Ascending aorta (tissue), 2 donors: ENCODE measurements around the gene SDF4. TPM values are rescaled to one million over a fixed set of nuclear protein-coding genes. Genes with fewer than 3 reads are reported as not detected.

Experiments used
- DNase-seq, 2 donors: peaks; one replicate each; pipeline ENCODE4 v3.0.0-alpha.2; 2019; ENCODE audit warnings: low spot score in 2 of 2
- H3K27ac ChIP-seq, 2 donors: fragments of 200-600 bp; sonication (generic); one replicate each; pipeline ENCODE4 v1.5.1; 2016 to 2017; ENCODE audit warnings: mild to moderate bottlenecking in 1 of 2
- H3K27me3 ChIP-seq: fragments of 200-600 bp; sonication (generic); one replicate; pipeline ENCODE4 v1.5.1; 2017
- H3K36me3 ChIP-seq, 2 donors: fragments of 200-600 bp; sonication (generic); one replicate each; pipeline ENCODE4 v1.5.1; 2016
- H3K4me1 ChIP-seq, 2 donors: fragments of 200-600 bp; sonication (generic); one replicate each; pipeline ENCODE4 v1.5.1; 2016 to 2017; ENCODE audit warnings: mild to moderate bottlenecking in 1 of 2
- H3K4me3 ChIP-seq, 2 donors: fragments of 200-600 bp; sonication (generic); one replicate each; pipeline ENCODE4 v1.5.1; 2016 to 2017; ENCODE audit warnings: mild to moderate bottlenecking in 1 of 2
- H3K9me3 ChIP-seq, 2 donors: fragments of 200-600 bp; sonication (generic); one replicate each; pipeline ENCODE4 v1.5.1; 2016
- intact Hi-C: fragments of 100-400 bp; cut with DNase I; formaldehyde crosslinking; loops from one replicate; pipeline ENCODE4 v1.15.1; 2023
- total RNA-seq: library from RNA; depleted of rRNA; stranded (reverse); fragments of >200 nt; gene quantifications from one replicate; pipeline ENCODE4 v1.1.0, GENCODE V29; 2016
- TF ChIP-seq, protein P1 (sequence below), 3 experiments: fragments of 200-600 bp in 2 of 3; fragments of 450-650 bp in 1 of 3; sonication (generic) in 2 of 3; IDR thresholded peaks; one replicate each; pipeline ENCODE4 v1.5.1; 2016 to 2019; ENCODE audit warnings: antibody characterized with exemption in 3 of 3, mild to moderate bottlenecking in 1 of 3, moderate library complexity in 1 of 3

SDF4 gene, protein sequence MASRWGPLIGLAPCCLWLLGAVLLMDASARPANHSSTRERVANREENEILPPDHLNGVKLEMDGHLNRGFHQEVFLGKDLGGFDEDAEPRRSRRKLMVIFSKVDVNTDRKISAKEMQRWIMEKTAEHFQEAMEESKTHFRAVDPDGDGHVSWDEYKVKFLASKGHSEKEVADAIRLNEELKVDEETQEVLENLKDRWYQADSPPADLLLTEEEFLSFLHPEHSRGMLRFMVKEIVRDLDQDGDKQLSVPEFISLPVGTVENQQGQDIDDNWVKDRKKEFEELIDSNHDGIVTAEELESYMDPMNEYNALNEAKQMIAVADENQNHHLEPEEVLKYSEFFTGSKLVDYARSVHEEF
- total RNA-seq, result 223 TPM

DNA sequence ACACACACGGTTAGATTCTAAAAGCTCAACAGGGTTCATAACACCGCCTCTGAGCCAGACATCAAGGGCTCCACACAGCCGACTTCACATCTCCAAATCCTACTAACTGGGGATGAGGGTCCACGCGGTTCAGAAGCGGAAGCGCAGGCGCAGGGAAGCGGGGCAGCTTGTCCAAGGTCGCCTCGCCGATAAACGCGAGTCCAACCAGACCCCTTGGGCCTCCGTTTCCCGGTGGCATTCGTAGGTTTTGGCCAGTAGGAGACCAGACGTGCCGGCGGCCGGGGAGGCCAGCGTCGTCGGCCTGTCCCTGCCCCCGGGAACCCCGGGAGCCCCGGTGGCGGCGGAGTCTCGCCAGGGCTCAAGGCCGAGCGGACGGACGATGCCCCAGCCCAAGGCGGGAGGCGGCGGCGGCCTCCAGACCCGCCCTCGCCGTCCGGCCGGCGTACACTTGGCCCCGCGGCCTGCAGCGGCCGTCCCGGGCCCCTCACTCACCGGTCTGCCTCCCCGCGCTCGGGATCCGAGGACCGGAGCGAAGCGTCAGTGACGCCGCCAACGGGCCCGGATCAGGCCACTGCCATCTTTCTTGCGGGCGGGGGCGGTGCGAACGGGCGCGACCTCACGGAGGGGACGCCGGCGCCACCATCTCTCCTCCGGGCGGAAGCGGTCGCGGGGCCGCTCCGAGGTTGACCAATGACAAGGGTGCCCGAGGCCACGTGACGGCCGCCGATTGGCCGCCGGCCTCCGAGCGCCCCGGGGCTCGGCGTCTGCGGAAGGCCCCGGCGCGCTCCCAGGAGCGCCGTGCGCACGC lies at the start of gene SDF4:
Gene SDF4, minus strand, starts transcription at position 602 of the 808 bp plus-strand sequence. CDS start 3,229 bp downstream, outside the sequence.
- peak within 1 kb of the TSS; percentile 89 to 94 for H3K27ac ChIP-seq

DNA sequence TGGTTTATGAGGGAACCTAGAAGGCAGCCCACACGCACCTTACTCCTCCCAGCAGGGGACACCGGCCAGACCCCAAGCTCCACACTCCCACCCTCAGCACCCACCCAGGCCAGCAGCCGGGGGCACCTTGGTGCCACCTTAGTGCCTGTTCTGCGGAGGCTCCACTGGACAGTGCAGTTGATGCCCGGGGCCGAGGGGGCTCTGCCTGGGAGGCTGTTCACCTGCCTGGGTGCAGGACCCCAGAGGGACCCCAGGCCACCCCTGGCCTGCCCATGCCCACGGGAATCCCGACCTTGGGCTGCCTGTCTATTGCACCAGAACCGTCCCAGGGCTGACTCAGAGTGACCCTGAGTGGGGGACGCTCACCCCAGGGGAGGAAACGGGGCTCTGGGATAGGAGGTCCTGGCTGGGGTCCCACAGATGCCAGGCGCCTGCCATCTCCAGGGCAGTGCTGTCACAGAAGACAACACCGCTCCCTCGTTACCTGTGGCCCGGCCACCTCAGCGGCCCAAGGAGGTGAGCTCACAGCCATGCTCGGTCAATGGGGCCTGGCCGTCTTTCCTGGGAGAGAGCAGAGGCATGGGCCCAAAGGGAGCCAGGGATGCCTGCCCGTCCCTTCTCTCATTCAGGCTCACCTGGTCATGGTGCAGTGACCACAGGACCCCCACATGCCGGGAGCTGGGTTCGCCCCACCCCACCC lies 49.1 kb upstream of the SDF4 start:
- no peaks in the 10 kb centered on the region for H3K4me1 ChIP-seq
- intact Hi-C loops, result no loop called here
- no peak overlapping the region for H3K27ac ChIP-seq
- H3K27me3 ChIP-seq, result no peaks in the 10 kb centered on the region
- H3K4me3 ChIP-seq, result no peak overlapping the region
- DNase-seq, result no peak
- H3K9me3 ChIP-seq, result no peaks in the 10 kb centered on the region
- TF ChIP-seq, protein P1, sequence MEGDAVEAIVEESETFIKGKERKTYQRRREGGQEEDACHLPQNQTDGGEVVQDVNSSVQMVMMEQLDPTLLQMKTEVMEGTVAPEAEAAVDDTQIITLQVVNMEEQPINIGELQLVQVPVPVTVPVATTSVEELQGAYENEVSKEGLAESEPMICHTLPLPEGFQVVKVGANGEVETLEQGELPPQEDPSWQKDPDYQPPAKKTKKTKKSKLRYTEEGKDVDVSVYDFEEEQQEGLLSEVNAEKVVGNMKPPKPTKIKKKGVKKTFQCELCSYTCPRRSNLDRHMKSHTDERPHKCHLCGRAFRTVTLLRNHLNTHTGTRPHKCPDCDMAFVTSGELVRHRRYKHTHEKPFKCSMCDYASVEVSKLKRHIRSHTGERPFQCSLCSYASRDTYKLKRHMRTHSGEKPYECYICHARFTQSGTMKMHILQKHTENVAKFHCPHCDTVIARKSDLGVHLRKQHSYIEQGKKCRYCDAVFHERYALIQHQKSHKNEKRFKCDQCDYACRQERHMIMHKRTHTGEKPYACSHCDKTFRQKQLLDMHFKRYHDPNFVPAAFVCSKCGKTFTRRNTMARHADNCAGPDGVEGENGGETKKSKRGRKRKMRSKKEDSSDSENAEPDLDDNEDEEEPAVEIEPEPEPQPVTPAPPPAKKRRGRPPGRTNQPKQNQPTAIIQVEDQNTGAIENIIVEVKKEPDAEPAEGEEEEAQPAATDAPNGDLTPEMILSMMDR (IDR thresholded peaks at IDR 0.05), result no peak
- H3K36me3 ChIP-seq, result no peaks in the 10 kb centered on the region

More for the DNA sequence above, at the start of gene SDF4:
- Histone ChIP-seq H3K4me1 (peaks cover 23% of the 10 kb centered on the region in 2 donors), H3K9me3 (no peaks in the 10 kb centered on the region), H3K27me3 (no peaks in the 10 kb centered on the region), H3K36me3 (peaks cover 20 to 25% of the 10 kb centered on the region in 2 donors), H3K4me3 (peak within 1 kb of the TSS; percentile 91 to 95)
- intact Hi-C loops, result loop anchor here (1.0 to 5.0 kb wide), 5 partner anchors 41 to 229 kb away; partner anchors contain the start of genes ACAP3, AURKAIP1, C1orf159 and HES4
- TF ChIP-seq, protein P1 (IDR thresholded peaks at IDR 0.05), result no peak
- DNase-seq, result peak; percentile 77 to 98

DNA sequence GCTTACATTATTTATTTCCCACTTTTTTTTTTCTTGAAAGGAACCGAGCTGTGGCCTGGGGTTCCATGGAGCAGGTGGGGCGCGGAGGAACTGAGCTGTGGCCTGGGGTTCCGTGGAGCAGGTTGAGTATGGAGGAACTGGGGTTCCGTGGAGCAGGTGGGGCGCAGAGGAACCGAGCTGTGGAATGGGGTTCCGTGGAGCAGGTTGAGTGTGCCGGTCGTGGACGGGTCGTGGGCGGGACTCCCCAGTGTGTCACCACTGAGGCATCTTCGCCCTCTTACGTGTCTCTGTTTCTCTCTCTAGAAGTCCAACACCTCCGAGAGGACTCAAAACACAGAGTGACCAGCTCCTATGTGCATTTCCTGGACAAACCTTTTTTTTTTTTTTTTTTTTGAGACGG lies 47.2 kb upstream of the SDF4 start:
- intact Hi-C loops, result no loop called here
- Histone ChIP-seq H3K27me3 (no peaks in the 10 kb centered on the region), H3K4me3 (no peak overlapping the region), H3K36me3 (no peaks in the 10 kb centered on the region), H3K27ac (no peak overlapping the region), H3K4me1 (peaks cover 8 to 9% of the 10 kb centered on the region in 2 donors), H3K9me3 (no peaks in the 10 kb centered on the region)
- TF ChIP-seq, protein P1 (IDR thresholded peaks at IDR 0.05), result no peak
- no peak for DNase-seq

DNA sequence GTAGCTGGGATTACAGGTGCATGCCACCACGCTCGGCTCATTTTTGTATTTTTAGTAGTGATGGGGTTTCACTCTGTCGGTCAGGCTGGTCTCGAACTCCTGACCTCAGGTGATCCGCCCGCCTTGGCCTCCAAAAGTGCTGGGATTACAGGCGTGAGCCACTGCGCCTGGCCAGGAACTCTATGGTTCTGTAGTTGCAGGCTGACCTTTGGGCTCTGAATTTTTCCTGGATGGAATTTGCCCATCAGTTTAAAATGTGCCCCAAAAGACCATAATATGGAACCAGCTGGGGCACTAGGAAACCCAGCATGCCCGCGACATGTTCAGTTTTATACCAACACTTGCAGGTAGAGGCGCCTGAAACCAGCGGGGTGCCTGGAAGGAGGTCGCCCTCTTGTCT lies 46.8 kb upstream of the SDF4 start:
- Histone ChIP-seq H3K27ac (no peak overlapping the region), H3K9me3 (no peaks in the 10 kb centered on the region), H3K4me3 (no peak overlapping the region), H3K27me3 (no peaks in the 10 kb centered on the region), H3K4me1 (peaks cover 9% of the 10 kb centered on the region in 2 donors), H3K36me3 (no peaks in the 10 kb centered on the region)
- TF ChIP-seq, protein P1 (IDR thresholded peaks at IDR 0.05), result no peak
- no peak for DNase-seq
- intact Hi-C loops, result no loop called here

DNA sequence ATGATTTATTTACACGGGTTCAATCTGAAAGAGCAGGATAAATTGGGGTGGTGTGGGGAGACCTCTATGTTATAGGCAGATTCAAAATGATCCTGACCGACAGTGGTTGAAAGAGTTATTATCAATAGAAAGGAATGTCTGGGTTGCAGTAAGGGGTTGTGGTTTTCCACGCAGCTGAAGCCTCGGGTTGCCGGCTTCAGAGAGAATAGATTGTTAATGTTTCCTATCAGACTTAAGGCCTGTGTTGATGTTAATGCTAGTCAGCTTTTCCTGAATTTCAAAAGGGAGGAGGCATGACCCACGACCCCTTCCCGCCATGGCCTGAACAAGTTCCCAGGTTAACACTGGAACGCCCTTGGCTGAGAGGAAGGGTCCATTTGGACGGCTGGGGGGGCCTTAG lies 44.0 kb upstream of the SDF4 start:
- H3K27me3 ChIP-seq, result no peaks in the 10 kb centered on the region
- no peak for DNase-seq
- TF ChIP-seq, protein P1 (IDR thresholded peaks at IDR 0.05), result no peak
- H3K36me3 ChIP-seq, result no peaks in the 10 kb centered on the region
- H3K4me1 ChIP-seq, result peaks cover 26 to 29% of the 10 kb centered on the region in 2 donors
- H3K9me3 ChIP-seq, result no peaks in the 10 kb centered on the region
- no peak overlapping the region for H3K4me3 ChIP-seq
- intact Hi-C loops, result loop anchor here (2.0 kb wide), 1 partner anchor 29 kb away; no protein-coding TSS in a partner anchor
- H3K27ac ChIP-seq, result no peak overlapping the region
